Activated CD8-positive, alpha-beta memory T cell treated with anti-CD3 and anti-CD28 coated beads, Interleukin-2, amount 50 U/mL, for 1 hour (primary cell): Measurements from ENCODE around the gene SIRT2.
"Not testable (repeated sequence)": the region's sequence is repeated elsewhere in the genome, so short reads cannot be mapped to it uniquely, and the experiment has no call there.

ENCODE experiments used
- DNase-seq: peaks from one replicate; pipeline ENCODE4 v3.0.0-alpha.2; 2020; ENCODE audit errors: extremely low read depth

SIRT2 gene

GRCh38 chr19:38869160-38869835, 30.1 kb downstream of the SIRT2 start:
- DNase-seq: no peak

- no peak for DNase-seq
Measured at GRCh38 chr19:38868551-38868950, 30.9 kb downstream of the SIRT2 start.

- no peak for DNase-seq
Measured at GRCh38 chr19:38867171-38867780, 32.1 kb downstream of the SIRT2 start.

GRCh38 chr19:38862321-38863059, 36.9 kb downstream of the SIRT2 start:
- no peak for DNase-seq

GRCh38 chr19:38861368-38861767, 38.0 kb downstream of the SIRT2 start:
- no peak for DNase-seq

- not testable (repeated sequence) for DNase-seq
Measured at GRCh38 chr19:38859631-38860204, 39.7 kb downstream of the SIRT2 start.

GRCh38 chr19:38856813-38857212, 42.6 kb downstream of the SIRT2 start:
- DNase-seq: no peak

- not testable (repeated sequence) for DNase-seq
Measured at GRCh38 chr19:38855751-38856150, 43.7 kb downstream of the SIRT2 start.

GRCh38 chr19:38854961-38855360, 44.5 kb downstream of the SIRT2 start:
- DNase-seq: not testable (repeated sequence)

GRCh38 chr19:38853214-38853613, 46.2 kb downstream of the SIRT2 start:
- DNase-seq: no peak

GRCh38 chr19:38852231-38853044, 47.0 kb downstream of the SIRT2 start:
- peak; percentile 49 for DNase-seq

GRCh38 chr19:38851622-38852230, 47.7 kb downstream of the SIRT2 start:
- peak; percentile 66 for DNase-seq

GRCh38 chr19:38850976-38851621, 48.3 kb downstream of the SIRT2 start:
- DNase-seq: no peak

- DNase-seq: no peak
Measured at GRCh38 chr19:38850436-38850975, 48.9 kb downstream of the SIRT2 start.

GRCh38 chr19:38849860-38850435, 49.5 kb downstream of the SIRT2 start, which contains the start of gene HNRNPL:
HNRNPL (minus strand) TSS chr19:38849986; CDS start chr19:38849966, 20 bp downstream.
- DNase-seq: peak; percentile 100

- peak; percentile 90 for DNase-seq
Measured at GRCh38 chr19:38849147-38849859, 50.1 kb downstream of the SIRT2 start.

- no peak for DNase-seq
Measured at GRCh38 chr19:38848299-38849146, 50.9 kb downstream of the SIRT2 start.

GRCh38 chr19:38846097-38846496, 53.3 kb downstream of the SIRT2 start:
- no peak for DNase-seq
